Stomach (tissue), 9 donors: Measurements from ENCODE around the gene ACSL5. TPM values are rescaled to one million over a fixed set of nuclear protein-coding genes. Genes with fewer than 3 reads are reported as not detected.
"Not testable (repeated sequence)": the region's sequence is repeated elsewhere in the genome, so short reads cannot be mapped to it uniquely, and the experiment has no call there.

ENCODE experiments used
- DNase-seq, 2 donors: peaks; one replicate each; pipeline versions ENCODE4 v3.0.0 to v3.0.0-alpha.2; 2013 to 2019
- H3K27ac ChIP-seq, 5 donors: fragments of 200-600 bp in 4 of 5; sonication (generic) in 4 of 5; one replicate each; pipeline ENCODE4 v1.5.1; 2013 to 2019; ENCODE audit warnings: mild to moderate bottlenecking in 1 of 5, moderate library complexity in 1 of 5
- H3K27me3 ChIP-seq, 3 donors: fragments of 200-600 bp; sonication (generic); one replicate each; pipeline ENCODE4 v1.5.1; 2017 to 2019; ENCODE audit warnings: mixed run types in 1 of 3
- H3K36me3 ChIP-seq, 4 donors: fragments of 200-600 bp; sonication (generic); 1 replicate in 3 of 4; 2 replicates in 1 of 4; pipeline ENCODE4 v1.5.1; 2016 to 2019
- H3K4me1 ChIP-seq, 4 donors: fragments of 200-600 bp; sonication (generic); one replicate each; pipeline ENCODE4 v1.5.1; 2016 to 2019
- H3K4me3 ChIP-seq, 4 donors: fragments of 200-600 bp; sonication (generic) in 3 of 4; one replicate each; pipeline ENCODE4 v1.5.1; 2016 to 2019; ENCODE audit warnings: mild to moderate bottlenecking in 1 of 4
- H3K9me3 ChIP-seq, 4 donors: fragments of 200-600 bp; sonication (generic); one replicate each; pipeline ENCODE4 v1.5.1; 2016 to 2019
- CTCF ChIP-seq, 7 experiments: fragments of 450-650 bp in 4 of 7; fragments of 200-600 bp in 3 of 7; sonication (generic) in 3 of 7; IDR thresholded peaks; one replicate each; pipeline ENCODE4 v1.5.1; 2016 to 2019; ENCODE audit warnings: antibody characterized with exemption in 7 of 7, control low read depth in 2 of 7, mild to moderate bottlenecking in 1 of 7
- EP300 ChIP-seq: sonication (generic); formaldehyde crosslinking; IDR thresholded peaks from one replicate; pipeline ENCODE4 v1.6.1; 2017; ENCODE audit warnings: antibody characterized with exemption
- POLR2A ChIP-seq, 4 donors: fragments of 450-650 bp; IDR thresholded peaks; one replicate each; pipeline ENCODE4 v1.6.1; 2016; ENCODE audit warnings: antibody characterized with exemption in 4 of 4, control low read depth in 2 of 4, mild to moderate bottlenecking in 1 of 4, moderate library complexity in 1 of 4
- POLR2AphosphoS5 ChIP-seq, 3 donors: sonication (generic); formaldehyde crosslinking; IDR thresholded peaks; one replicate each; pipeline ENCODE4 v1.6.1; 2016; ENCODE audit warnings: antibody characterized with exemption in 3 of 3
- WGBS, 5 donors: extraction: QIAGEN DNeasy Blood & Tissue Kit in 3 of 5; methylation state at CpG; one replicate each; pipeline versions ENCODE4 v1.1.5 to v1.1.7; 2013 to 2018; 5-methylcytosine and 5-hydroxymethylcytosine counted together
- intact Hi-C: fragments of 100-400 bp; cut with DNase I; formaldehyde crosslinking; loops from one replicate; pipeline ENCODE4 v1.15.1; 2023; ENCODE audit warnings: low total_unique reads
- polyA plus RNA-seq, 3 donors: library from polyadenylated mRNA; stranded (reverse); fragments of 200-250 nt; gene quantifications; one replicate each; pipeline ENCODE4 v1.2.3, GENCODE V29; 2013
- total RNA-seq, 5 donors: library from RNA; depleted of rRNA; stranded (reverse); fragments of >200 nt; gene quantifications; one replicate each; pipeline versions ENCODE4 v1.1.0 to v1.2.3, GENCODE V29; 2014 to 2016
- donor health status: healthy with polysubstance abuse.
- donor health status: Bipolar disorder and iron deficiency.
- donor health status: healthy.

The ACSL5 gene
- total and polyA plus RNA-seq, 8 donors: 4.9 to 144 (median 16.6) TPM

GRCh38 chr10:112460366-112460765, 86.5 kb downstream of the ACSL5 start:
- no peaks in the 10 kb centered on the region for H3K4me1 ChIP-seq
- no peak overlapping the region for H3K27ac ChIP-seq
- peaks cover 0 to 41% (median 35%) of the 10 kb centered on the region in 4 donors for H3K36me3 ChIP-seq
- no peaks in the 10 kb centered on the region for H3K27me3 ChIP-seq
- DNase-seq: no peak
- H3K9me3 ChIP-seq: no peaks in the 10 kb centered on the region
- intact Hi-C loops: no loop called here
- TF ChIP-seq POLR2AphosphoS5 (IDR thresholded peaks at IDR 0.05) (no peak), POLR2A (IDR thresholded peaks at IDR 0.05) (no peak), CTCF (IDR thresholded peaks at IDR 0.05) (no peak), EP300 (no peak)
- WGBS, 5 donors: 89 to 98% (median 94%) methylated on average over 2 of the region's 2 CpGs
- H3K4me3 ChIP-seq: no peak overlapping the region

GRCh38 chr10:112461029-112461887, 87.3 kb downstream of the ACSL5 start:
- no peaks in the 10 kb centered on the region for H3K27me3 ChIP-seq
- H3K36me3 ChIP-seq: peaks cover 0 to 50% (median 44%) of the 10 kb centered on the region in 4 donors
- no peak for DNase-seq
- H3K27ac ChIP-seq: no peak overlapping the region
- H3K4me3 ChIP-seq: no peak overlapping the region
- no peak for TF ChIP-seq POLR2A (IDR thresholded peaks at IDR 0.05)
- no peak for TF ChIP-seq POLR2AphosphoS5 (IDR thresholded peaks at IDR 0.05)
- no peak for TF ChIP-seq EP300
- no peak for TF ChIP-seq CTCF (IDR thresholded peaks at IDR 0.05)
- intact Hi-C loops: no loop called here
- H3K4me1 ChIP-seq: no peaks in the 10 kb centered on the region
- H3K9me3 ChIP-seq: no peaks in the 10 kb centered on the region
- 95 to 99% (median 97%) methylated on average over 4 of the region's 4 CpGs for WGBS, 5 donors

GRCh38 chr10:112464074-112464473, 90.2 kb downstream of the ACSL5 start:
- peaks cover 0 to 73% (median 69%) of the 10 kb centered on the region in 4 donors for H3K36me3 ChIP-seq

GRCh38 chr10:112465299-112465883, 91.5 kb downstream of the ACSL5 start:
- DNase-seq: no peak
- 90 to 96% (median 94%) methylated on average over 3 of the region's 3 CpGs for WGBS, 5 donors
- Histone ChIP-seq H3K36me3 (peaks cover 0 to 78% (median 71%) of the 10 kb centered on the region in 4 donors), H3K27me3 (no peaks in the 10 kb centered on the region), H3K9me3 (no peaks in the 10 kb centered on the region), H3K4me3 (no peak overlapping the region), H3K4me1 (no peaks in the 10 kb centered on the region), H3K27ac (no peak overlapping the region)
- TF ChIP-seq POLR2AphosphoS5 (IDR thresholded peaks at IDR 0.05): no peak
- no peak for TF ChIP-seq CTCF (IDR thresholded peaks at IDR 0.05)
- no peak for TF ChIP-seq POLR2A (IDR thresholded peaks at IDR 0.05)
- no peak for TF ChIP-seq EP300
- intact Hi-C loops: no loop called here

More at GRCh38 chr10:112464074-112464473, 90.2 kb downstream of the ACSL5 start:
- H3K9me3 ChIP-seq, H3K27me3 ChIP-seq, H3K4me3 ChIP-seq, DNase-seq, H3K4me1 ChIP-seq, intact Hi-C loops, H3K27ac ChIP-seq: not testable (repeated sequence)
- WGBS, 5 donors: 90 to 99% (median 97%) methylated on average over 4 to 5 of the region's 5 CpGs
